Neural crest cell (in vitro differentiated cells): Measurements from ENCODE around the gene VPREB3. TPM values are rescaled to one million over a fixed set of nuclear protein-coding genes. Genes with fewer than 3 reads are reported as not detected.
"Not testable (repeated sequence)": the region's sequence is repeated elsewhere in the genome, so short reads cannot be mapped to it uniquely, and the experiment has no call there.

Source experiments
- DNase-seq: peaks from one replicate; pipeline ENCODE4 v3.0.0; 2021; ENCODE audit warnings: low read depth, mixed read lengths, low spot score
- H3K27ac Mint-ChIP-seq: one replicate; pipeline ENCODE4 v1.8.0; 2021; ENCODE audit warnings: mild to moderate bottlenecking, mixed read lengths; ENCODE audit not compliant: unreplicated experiment
- H3K27me3 Mint-ChIP-seq: 2 replicates; pipeline ENCODE4 v1.8.0; 2021; ENCODE audit warnings: low read depth, mild to moderate bottlenecking, mixed read lengths
- H3K36me3 Mint-ChIP-seq: 2 replicates; pipeline ENCODE4 v1.8.0; 2021; ENCODE audit warnings: low read depth, mild to moderate bottlenecking, mixed read lengths
- H3K4me1 Mint-ChIP-seq: 2 replicates; pipeline ENCODE4 v1.8.0; 2021; ENCODE audit warnings: mixed read lengths
- H3K4me3 Mint-ChIP-seq: one replicate; pipeline ENCODE4 v1.8.0; 2021; ENCODE audit warnings: mild to moderate bottlenecking, mixed read lengths
- H3K9me3 Mint-ChIP-seq: 2 replicates; pipeline ENCODE4 v1.8.0; 2021; ENCODE audit warnings: mixed read lengths
- total RNA-seq: library from RNA; stranded (reverse); gene quantifications from 2 replicates; pipeline ENCODE4 v1.2.1, GENCODE V29; 2021
- TF ChIP-seq, protein P1 (sequence below): fragments of 200-600 bp; sonication (generic); conservative IDR thresholded peaks from 2 replicates; pipeline ENCODE4 v1.5.0; 2021; ENCODE audit warnings: antibody characterized with exemption, mild to moderate bottlenecking

Gene VPREB3
- total RNA-seq, 1 donor from 2014 or later = not detected

DNA sequence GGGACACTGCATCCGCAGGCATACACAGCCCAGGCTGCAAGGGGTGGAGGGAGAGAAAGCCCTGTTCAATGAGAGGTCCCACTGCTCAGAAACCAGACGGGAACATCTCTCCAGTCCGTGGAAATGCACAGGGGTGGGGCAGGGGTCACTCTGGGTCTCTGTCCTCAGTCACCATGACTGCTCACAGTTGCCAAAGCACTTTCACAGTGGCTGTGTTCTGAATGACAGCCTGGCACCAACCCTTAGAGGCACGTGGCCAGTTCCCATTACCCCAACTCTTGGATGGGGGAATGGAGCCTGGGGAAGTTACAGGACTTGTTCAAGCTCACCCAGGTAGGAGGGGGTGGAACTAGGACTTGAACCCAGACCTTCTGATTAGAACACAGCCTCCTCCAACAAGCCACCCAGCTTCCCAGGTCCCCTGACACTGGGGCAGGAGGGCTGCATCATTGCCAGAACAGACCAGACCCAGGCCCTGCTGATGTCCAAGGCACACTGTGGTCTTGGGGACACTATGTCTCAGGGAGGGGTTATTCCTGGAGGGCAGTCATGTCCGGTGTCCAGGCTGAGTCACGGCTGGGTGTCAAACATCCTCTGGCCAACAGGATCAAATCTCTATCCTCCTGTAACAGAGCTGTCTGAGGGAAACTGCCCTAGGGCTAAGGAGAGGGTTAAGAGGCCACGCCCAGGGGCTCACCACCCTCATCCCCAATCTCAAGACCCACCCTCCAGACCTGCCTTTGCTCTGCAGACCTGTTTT is 11.5 kb downstream of the VPREB3 start:
- Mint-ChIP-seq H3K4me3 (no peak overlapping the region), H3K4me1 (peaks cover 4% of the 10 kb centered on the region), H3K27me3 (no peaks in the 10 kb centered on the region), H3K27ac (no peak overlapping the region), H3K36me3 (peaks cover 18% of the 10 kb centered on the region), H3K9me3 (no peaks in the 10 kb centered on the region)
- TF ChIP-seq, protein P1, sequence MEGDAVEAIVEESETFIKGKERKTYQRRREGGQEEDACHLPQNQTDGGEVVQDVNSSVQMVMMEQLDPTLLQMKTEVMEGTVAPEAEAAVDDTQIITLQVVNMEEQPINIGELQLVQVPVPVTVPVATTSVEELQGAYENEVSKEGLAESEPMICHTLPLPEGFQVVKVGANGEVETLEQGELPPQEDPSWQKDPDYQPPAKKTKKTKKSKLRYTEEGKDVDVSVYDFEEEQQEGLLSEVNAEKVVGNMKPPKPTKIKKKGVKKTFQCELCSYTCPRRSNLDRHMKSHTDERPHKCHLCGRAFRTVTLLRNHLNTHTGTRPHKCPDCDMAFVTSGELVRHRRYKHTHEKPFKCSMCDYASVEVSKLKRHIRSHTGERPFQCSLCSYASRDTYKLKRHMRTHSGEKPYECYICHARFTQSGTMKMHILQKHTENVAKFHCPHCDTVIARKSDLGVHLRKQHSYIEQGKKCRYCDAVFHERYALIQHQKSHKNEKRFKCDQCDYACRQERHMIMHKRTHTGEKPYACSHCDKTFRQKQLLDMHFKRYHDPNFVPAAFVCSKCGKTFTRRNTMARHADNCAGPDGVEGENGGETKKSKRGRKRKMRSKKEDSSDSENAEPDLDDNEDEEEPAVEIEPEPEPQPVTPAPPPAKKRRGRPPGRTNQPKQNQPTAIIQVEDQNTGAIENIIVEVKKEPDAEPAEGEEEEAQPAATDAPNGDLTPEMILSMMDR = no peak
- DNase-seq = no peak

DNA sequence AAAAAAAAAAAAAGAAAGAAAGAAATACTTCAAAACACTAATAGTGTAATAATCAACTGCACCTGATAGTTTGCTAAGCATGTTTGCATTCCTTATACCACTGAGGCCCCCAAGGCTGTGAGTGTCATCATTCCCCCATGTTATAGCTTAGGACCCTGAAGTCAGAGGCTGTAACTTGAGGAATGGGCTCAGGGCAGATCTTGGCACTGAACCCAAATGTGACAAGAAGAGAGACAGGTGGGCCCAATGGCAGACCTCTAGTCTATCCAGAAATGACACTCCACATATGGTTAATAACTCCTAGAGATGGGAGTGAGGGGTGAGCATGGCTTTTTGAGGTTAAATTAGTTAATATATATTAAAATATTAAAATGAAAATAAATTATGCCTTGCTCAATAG is 16.5 kb downstream of the VPREB3 start:
- DNase-seq = no peak
- no peaks in the 10 kb centered on the region for H3K36me3 Mint-ChIP-seq

DNA sequence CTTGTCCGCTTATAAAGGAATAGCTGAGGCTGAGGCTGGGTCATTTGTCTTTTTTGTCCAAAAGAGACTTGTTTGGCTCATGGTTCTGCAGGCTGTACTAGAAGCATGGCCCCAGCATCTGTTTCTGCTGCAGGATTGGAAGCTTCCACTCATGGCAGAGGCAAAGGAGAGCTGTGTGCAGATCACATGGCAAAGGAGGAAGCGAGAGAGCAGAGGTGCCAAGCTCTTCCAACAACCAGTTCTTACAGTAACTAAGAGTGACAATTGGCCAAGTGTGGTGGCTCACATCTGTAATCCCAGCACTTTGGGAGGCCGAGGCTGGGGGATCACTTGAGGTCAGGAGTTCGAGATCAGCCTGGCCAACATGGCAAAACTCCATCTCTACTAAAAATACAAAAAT is 26.1 kb downstream of the VPREB3 start:
- H3K9me3 Mint-ChIP-seq, H3K4me3 Mint-ChIP-seq, H3K27me3 Mint-ChIP-seq: not testable (repeated sequence)

More for the DNA sequence above, 16.5 kb downstream of the VPREB3 start:
- no peak overlapping the region for H3K27ac Mint-ChIP-seq
- no peak overlapping the region for H3K4me3 Mint-ChIP-seq
- H3K9me3 Mint-ChIP-seq = no peaks in the 10 kb centered on the region
- no peaks in the 10 kb centered on the region for H3K27me3 Mint-ChIP-seq
- TF ChIP-seq, protein P1 = no peak
- peaks cover 4% of the 10 kb centered on the region for H3K4me1 Mint-ChIP-seq

DNA sequence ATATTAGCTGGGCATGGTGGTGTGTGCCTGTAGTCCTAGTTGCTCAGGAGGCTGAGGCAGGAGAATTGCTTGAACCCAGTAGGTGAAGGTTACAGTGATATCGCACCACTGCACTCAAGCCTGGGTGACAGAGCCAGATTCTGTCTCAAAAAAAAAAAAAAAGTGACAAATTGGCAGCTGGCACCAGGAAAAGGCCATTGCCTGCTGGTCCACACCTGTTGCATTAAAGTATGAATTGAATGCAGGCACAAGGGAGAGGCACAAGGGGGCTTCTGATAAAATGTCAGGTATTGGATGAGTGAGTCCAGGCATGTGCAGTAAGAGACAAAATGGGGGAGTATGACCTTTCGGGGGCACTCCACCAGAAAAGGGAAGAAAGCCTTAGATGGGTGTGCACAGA is 31.5 kb downstream of the VPREB3 start:
- Mint-ChIP-seq H3K27ac (no peak overlapping the region), H3K4me3 (no peak overlapping the region), H3K27me3 (no peaks in the 10 kb centered on the region), H3K9me3 (no peaks in the 10 kb centered on the region), H3K36me3 (no peaks in the 10 kb centered on the region), H3K4me1 (no peaks in the 10 kb centered on the region)
- DNase-seq = no peak
- TF ChIP-seq, protein P1 = no peak

More for the DNA sequence above, 26.1 kb downstream of the VPREB3 start:
- not testable (repeated sequence) for H3K27ac Mint-ChIP-seq, H3K36me3 Mint-ChIP-seq, DNase-seq, H3K4me1 Mint-ChIP-seq

DNA sequence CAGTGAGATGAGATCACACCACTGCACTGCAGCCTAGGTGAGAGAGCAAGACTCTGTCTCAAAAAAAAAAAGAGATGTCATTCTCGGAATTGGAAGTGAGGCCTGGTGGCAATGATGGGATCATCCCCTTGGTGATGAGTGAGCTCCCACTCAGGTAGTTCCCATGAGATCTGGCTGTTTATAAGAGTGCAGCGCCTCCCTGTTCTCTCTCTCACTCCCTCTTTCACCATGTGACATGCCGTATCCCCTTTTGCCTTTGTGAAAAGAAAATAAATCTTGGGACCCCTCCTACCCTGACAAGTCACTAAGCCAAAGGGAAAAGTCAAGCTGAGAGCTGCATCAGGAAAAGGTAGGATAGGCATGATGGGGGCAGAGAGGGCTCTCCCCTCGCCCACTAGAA is 32.1 kb downstream of the VPREB3 start:
- H3K36me3 Mint-ChIP-seq = no peaks in the 10 kb centered on the region
- H3K4me1 Mint-ChIP-seq = peaks cover 5% of the 10 kb centered on the region
- TF ChIP-seq, protein P1 = no peak
- no peak for DNase-seq
- no peaks in the 10 kb centered on the region for H3K9me3 Mint-ChIP-seq
- no peaks in the 10 kb centered on the region for H3K27me3 Mint-ChIP-seq
- H3K4me3 Mint-ChIP-seq = no peak overlapping the region
- no peak overlapping the region for H3K27ac Mint-ChIP-seq

DNA sequence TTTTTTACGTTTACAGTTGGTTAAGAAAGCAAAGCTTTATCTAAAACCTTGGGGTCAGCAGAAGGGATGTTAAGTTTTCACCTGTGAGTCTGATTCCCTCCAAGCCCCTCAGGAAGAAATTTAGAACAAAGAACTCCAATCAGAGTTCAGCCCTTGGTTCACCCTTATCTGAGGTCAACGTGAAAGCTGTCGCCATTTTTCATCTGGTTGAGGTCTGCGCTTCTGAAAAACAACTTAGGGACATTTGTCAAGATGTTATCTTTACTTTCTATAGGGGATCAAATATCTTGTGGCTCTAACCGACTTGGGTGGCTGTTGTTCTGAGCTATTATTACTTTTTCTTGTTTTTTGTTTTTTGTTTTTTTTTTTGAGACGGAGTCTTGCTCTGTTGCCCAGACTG is 33.4 kb downstream of the VPREB3 start:
- Mint-ChIP-seq H3K4me1 (peaks cover 6% of the 10 kb centered on the region), H3K9me3 (no peaks in the 10 kb centered on the region), H3K27me3 (no peaks in the 10 kb centered on the region), H3K36me3 (no peaks in the 10 kb centered on the region), H3K4me3 (no peak overlapping the region), H3K27ac (no peak overlapping the region)
- TF ChIP-seq, protein P1 = no peak
- no peak for DNase-seq
